Bronchial epithelial cell (primary cell): ENCODE data around the gene GATAD1. TPM values are rescaled to one million over a fixed set of nuclear protein-coding genes. Genes with fewer than 3 reads are reported as not detected.

ENCODE experiments used
- DNase-seq: peaks from one replicate; pipeline ENCODE4 v3.0.0-alpha.2; 2010; ENCODE audit warnings: low read depth
- FAIRE-seq: peaks from 2 replicates; lab custom pipeline; 2011; peaks lifted over from hg19 to GRCh38; lab: Jason Lieb, UNC
- H3K27me3 ChIP-seq: 2 replicates; pipeline ENCODE4 v1.5.1; 2011; ENCODE audit warnings: low read length; ENCODE audit not compliant: control insufficient read depth, insufficient read depth
- H3K36me3 ChIP-seq: 2 replicates; pipeline ENCODE4 v1.5.1; 2011; ENCODE audit warnings: low read length; ENCODE audit not compliant: control insufficient read depth, insufficient read depth
- H3K4me3 ChIP-seq: 2 replicates; pipeline ENCODE4 v1.5.1; 2011; ENCODE audit warnings: mild to moderate bottlenecking, low read depth, low read length, control low read depth
- total RNA-seq: library from RNA; depleted of rRNA; stranded (reverse); fragments of >200 nt; gene quantifications from 2 replicates; pipeline ENCODE4 v1.2.1, GENCODE V29; 2014
- TF ChIP-seq, protein P1 (sequence below): IDR thresholded peaks from 2 replicates; pipeline ENCODE4 v1.5.1; 2011; ENCODE audit warnings: mild to moderate bottlenecking, moderate library complexity, low read length, control low read depth, inconsistent platforms; ENCODE audit not compliant: insufficient read depth, severe bottlenecking

Gene GATAD1
- total RNA-seq, 1 donor from 2014 or later, result 16.3 TPM

DNA sequence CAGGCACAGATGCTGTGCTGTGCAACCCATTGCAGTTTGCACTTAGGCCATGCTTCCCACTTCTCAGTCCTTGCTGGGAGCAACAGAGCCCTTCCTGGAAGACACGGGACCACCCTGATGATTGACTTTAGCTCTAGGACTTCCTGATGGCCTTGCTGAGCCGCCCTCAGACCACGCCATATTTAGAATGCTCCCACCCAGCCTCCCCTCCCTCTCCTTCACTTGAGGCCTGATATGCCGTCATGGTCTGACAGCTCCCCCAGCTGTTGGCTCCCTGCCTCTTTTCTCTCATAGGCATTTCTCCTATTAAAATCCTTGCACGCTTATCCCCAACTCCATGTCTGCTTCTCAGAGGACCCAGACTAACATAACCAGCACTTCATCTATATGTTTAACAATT lies 29.4 kb upstream of the GATAD1 start:
- FAIRE-seq, result no peak
- Histone ChIP-seq H3K27me3 (peaks cover 4% of the 10 kb centered on the region), H3K4me3 (no peak overlapping the region), H3K36me3 (no peaks in the 10 kb centered on the region)
- TF ChIP-seq, protein P1, sequence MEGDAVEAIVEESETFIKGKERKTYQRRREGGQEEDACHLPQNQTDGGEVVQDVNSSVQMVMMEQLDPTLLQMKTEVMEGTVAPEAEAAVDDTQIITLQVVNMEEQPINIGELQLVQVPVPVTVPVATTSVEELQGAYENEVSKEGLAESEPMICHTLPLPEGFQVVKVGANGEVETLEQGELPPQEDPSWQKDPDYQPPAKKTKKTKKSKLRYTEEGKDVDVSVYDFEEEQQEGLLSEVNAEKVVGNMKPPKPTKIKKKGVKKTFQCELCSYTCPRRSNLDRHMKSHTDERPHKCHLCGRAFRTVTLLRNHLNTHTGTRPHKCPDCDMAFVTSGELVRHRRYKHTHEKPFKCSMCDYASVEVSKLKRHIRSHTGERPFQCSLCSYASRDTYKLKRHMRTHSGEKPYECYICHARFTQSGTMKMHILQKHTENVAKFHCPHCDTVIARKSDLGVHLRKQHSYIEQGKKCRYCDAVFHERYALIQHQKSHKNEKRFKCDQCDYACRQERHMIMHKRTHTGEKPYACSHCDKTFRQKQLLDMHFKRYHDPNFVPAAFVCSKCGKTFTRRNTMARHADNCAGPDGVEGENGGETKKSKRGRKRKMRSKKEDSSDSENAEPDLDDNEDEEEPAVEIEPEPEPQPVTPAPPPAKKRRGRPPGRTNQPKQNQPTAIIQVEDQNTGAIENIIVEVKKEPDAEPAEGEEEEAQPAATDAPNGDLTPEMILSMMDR, result no peak
- DNase-seq, result no peak

DNA sequence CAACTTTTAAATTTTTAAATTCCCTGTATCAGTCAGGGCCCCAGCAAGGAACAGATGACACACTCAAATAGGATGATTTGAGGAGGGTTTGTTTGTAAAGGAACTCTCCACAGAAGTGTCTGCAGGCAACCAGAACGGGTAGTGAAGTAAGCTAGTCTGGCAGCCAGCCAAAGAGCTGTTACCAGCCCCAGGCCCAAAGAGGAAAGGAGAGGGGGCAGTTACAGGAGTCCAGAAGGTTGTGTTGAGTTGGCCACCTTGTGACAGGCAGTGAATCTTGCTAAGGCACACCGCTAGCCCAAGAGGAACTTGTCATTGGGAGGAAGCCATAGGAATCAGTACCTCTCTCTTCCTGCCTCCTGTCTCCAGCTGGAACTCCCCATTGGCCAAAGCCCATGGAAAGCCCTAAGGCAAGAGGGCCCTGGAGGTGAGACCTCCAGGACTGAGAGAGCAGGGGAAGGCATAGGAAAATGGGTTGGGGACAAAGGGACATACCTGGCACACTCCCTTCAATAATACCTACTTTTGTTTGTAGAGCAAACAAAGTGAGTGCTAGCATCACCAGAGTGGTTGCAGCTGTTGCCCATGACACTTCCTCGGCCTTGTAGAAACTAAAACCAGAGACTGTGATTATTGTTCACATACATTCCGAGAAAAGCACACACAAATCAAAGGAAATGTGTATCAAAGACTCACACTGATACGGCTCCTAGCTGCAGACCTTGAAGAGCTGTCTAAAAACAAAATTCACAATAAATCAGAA lies 25.4 kb upstream of the GATAD1 start:
- DNase-seq (no peak), FAIRE-seq (no peak)
- no peak overlapping the region for H3K4me3 ChIP-seq
- TF ChIP-seq, protein P1, result no peak
- H3K27me3 ChIP-seq, result no peaks in the 10 kb centered on the region
- H3K36me3 ChIP-seq, result no peaks in the 10 kb centered on the region

DNA sequence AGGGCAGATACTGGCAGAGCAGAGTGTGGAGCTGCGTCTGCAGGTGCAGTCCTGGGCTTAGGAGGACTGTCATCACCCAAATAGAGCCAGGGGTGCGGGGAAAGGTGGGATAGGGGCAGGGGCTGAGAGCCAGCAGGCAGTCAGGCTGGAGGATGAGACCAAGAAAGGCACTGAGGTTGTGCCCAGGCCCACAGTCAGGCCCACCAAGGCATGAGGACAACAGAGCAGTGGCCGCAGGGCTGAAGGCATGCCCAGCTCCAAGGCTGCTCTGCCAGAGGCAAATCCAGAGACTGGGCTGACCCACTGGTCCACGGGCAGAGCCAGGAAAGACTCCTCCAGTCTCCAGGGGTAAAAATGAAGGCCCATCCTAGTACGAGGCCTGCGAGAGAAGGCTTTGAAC lies 24.4 kb upstream of the GATAD1 start:
- no peaks in the 10 kb centered on the region for H3K27me3 ChIP-seq
- no peaks in the 10 kb centered on the region for H3K36me3 ChIP-seq
- no peak for DNase-seq
- no peak overlapping the region for H3K4me3 ChIP-seq
- TF ChIP-seq, protein P1, result no peak
- no peak for FAIRE-seq

DNA sequence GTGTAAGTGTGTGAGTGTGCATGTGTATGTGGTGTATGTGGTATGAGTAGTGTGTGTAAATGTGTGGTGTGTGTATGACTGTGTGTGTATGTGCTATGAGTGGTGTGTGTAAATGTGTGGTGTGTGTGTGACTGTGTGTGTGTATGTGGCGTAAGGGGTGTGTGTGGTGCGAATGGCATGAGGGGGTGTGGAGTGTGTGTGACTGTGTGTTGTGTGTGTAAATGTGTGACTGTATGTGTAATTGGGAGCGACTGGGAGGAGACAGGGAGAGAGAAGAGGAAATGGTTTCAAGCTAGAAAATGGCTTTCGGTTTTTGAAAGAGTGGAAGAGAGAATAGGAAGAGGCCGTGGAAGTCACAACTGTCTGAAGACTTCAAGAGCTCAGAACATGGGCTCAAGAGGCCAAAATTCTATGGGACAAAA lies 23.6 kb upstream of the GATAD1 start:
- TF ChIP-seq, protein P1, result no peak
- H3K36me3 ChIP-seq, result no peaks in the 10 kb centered on the region
- H3K4me3 ChIP-seq, result no peak overlapping the region
- no peak for FAIRE-seq
- DNase-seq, result no peak
- H3K27me3 ChIP-seq, result no peaks in the 10 kb centered on the region

DNA sequence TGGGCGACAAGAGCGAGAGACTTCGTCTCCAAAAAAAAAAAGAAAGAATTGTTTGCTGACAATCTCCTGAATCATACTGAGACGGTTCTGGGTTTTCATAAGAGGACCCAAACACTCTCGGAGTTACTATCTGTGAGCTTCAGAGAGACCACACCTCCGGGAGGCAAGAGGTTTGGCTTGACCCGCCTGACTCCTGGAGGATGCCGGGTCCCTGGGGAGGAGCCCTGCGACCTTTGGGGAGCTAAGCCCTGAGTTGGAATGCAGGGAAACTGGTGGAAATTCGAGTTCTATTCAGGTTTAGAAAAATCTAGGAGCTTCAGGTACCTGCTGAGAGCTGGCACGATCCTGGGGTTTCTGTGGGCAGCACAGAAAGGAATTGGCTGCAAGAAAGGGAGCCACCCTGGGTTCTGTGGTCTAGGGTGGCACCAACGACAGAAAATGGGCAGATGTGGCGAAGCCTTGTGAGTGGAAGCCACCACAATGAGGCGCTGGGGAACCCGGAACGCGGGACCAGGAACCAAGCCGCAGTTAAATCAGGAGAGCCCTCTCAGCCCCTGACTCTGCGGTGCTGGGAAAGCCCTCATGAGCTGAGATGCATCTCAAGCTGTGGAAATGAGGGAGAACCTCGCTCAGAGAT lies 21.9 kb upstream of the GATAD1 start:
- TF ChIP-seq, protein P1, result no peak
- Histone ChIP-seq H3K27me3 (no peaks in the 10 kb centered on the region), H3K4me3 (no peak overlapping the region), H3K36me3 (no peaks in the 10 kb centered on the region)
- no peak for DNase-seq
- FAIRE-seq, result no peak
